Inflammatory macrophage treated with lipopolysaccharide for 1 hour (primary cell): ENCODE results near the gene RRH.
"Not testable (repeated sequence)": the region's sequence is repeated elsewhere in the genome, so short reads cannot be mapped to it uniquely, and the experiment has no call there.

Experiments
- DNase-seq, 2 donors: peaks; one replicate each; pipeline ENCODE4 v3.0.0-alpha.2; 2020 to 2022

RRH gene

GRCh38 chr4:109827672-109828071 lies at the start of gene RRH:
Gene RRH, plus strand, starts transcription at chr4:109827972. Its CDS starts 56 bp downstream, at chr4:109828028.
- DNase-seq = no peak

GRCh38 chr4:109782092-109782491 lies 45.7 kb upstream of the RRH start:
- DNase-seq = not testable (repeated sequence)

- DNase-seq = no peak
Observed at GRCh38 chr4:109786846-109787245, 40.9 kb upstream of the RRH start.

- DNase-seq = no peak
Observed at GRCh38 chr4:109787807-109788206, 40.0 kb upstream of the RRH start.

- DNase-seq = no peak
Observed at GRCh38 chr4:109795059-109795458, 32.7 kb upstream of the RRH start.

- no peak for DNase-seq
Observed at GRCh38 chr4:109798866-109799265, 28.9 kb upstream of the RRH start.

GRCh38 chr4:109801099-109801789 lies 26.5 kb upstream of the RRH start:
- no peak for DNase-seq

GRCh38 chr4:109801895-109802319 lies 25.9 kb upstream of the RRH start, which contains the start of gene CFI:
Gene CFI, minus strand, starts transcription at chr4:109801999. Its CDS starts 28 bp downstream, at chr4:109801971.
- no peak for DNase-seq

GRCh38 chr4:109803924-109804571 lies 23.7 kb upstream of the RRH start:
- DNase-seq = peak in 1 of 2 donors; percentile 20

GRCh38 chr4:109809655-109810054 lies 18.1 kb upstream of the RRH start:
- DNase-seq = no peak

- DNase-seq = no peak
Observed at GRCh38 chr4:109810552-109811387, 17.0 kb upstream of the RRH start.

- no peak for DNase-seq
Observed at GRCh38 chr4:109811707-109812106, 16.1 kb upstream of the RRH start.

- DNase-seq = peak; percentile 86 to 89
Observed at GRCh38 chr4:109815151-109816081, 12.4 kb upstream of the RRH start, which contains the start of gene GAR1. Gene GAR1, plus strand, starts transcription at chr4:109815762. Its CDS starts 403 bp downstream, at chr4:109816165.

GRCh38 chr4:109816082-109816442 lies 11.7 kb upstream of the RRH start:
- peak in 1 of 2 donors; percentile 10 for DNase-seq

GRCh38 chr4:109816894-109817293 lies 10.9 kb upstream of the RRH start:
- no peak for DNase-seq

- DNase-seq = no peak
Observed at GRCh38 chr4:109818268-109818667, 9.5 kb upstream of the RRH start.

GRCh38 chr4:109820563-109820962 lies 7.2 kb upstream of the RRH start:
- no peak for DNase-seq

GRCh38 chr4:109821185-109821584 lies 6.6 kb upstream of the RRH start:
- DNase-seq = no peak

- peak; percentile 11 to 42 for DNase-seq
Observed at GRCh38 chr4:109826719-109827118, 1.1 kb upstream of the RRH start.

- no peak for DNase-seq
Observed at GRCh38 chr4:109833756-109834155, 6.0 kb downstream of the RRH start.

GRCh38 chr4:109836985-109837384 lies 9.2 kb downstream of the RRH start:
- no peak for DNase-seq

GRCh38 chr4:109846395-109847098 lies 18.8 kb downstream of the RRH start:
- no peak for DNase-seq
